GM12878 (cell line): Measurements from ENCODE around the gene OXER1. TPM values are rescaled to one million over a fixed set of nuclear protein-coding genes. Genes with fewer than 3 reads are reported as not detected.

ENCODE experiments used
- ATF7 ChIP-seq: fragments of 450-650 bp; IDR thresholded peaks from 2 replicates; pipeline ENCODE4 v1.6.1; 2016; ENCODE audit warnings: low read depth, mild to moderate bottlenecking
- CHD4 ChIP-seq: fragments of 200-600 bp; sonication (generic); IDR thresholded peaks from 2 replicates; pipeline ENCODE4 v1.6.1; 2016; ENCODE audit warnings: mild to moderate bottlenecking
- CREB1 ChIP-seq: IDR thresholded peaks from 2 replicates; pipeline ENCODE4 v1.6.1; 2012; ENCODE audit warnings: low read depth, mild to moderate bottlenecking, inconsistent platforms
- FOXK2 ChIP-seq: fragments of 450-650 bp; IDR thresholded peaks from 2 replicates; pipeline ENCODE4 v1.6.1; 2017; ENCODE audit warnings: mild to moderate bottlenecking, moderate library complexity
- GABPA ChIP-seq: IDR thresholded peaks from 2 replicates; pipeline ENCODE4 v1.6.1; 2014; ENCODE audit warnings: antibody characterized with exemption, low read depth, mild to moderate bottlenecking, inconsistent platforms
- IKZF2 ChIP-seq, 2 experiments: fragments of 450-650 bp; IDR thresholded peaks; 2 replicates each; pipeline ENCODE4 v1.6.1; 2017; ENCODE audit warnings: mild to moderate bottlenecking in 2 of 2, moderate library complexity in 2 of 2
- MEF2A ChIP-seq: IDR thresholded peaks from 2 replicates; pipeline ENCODE4 v1.6.1; 2011; ENCODE audit warnings: low read depth, mild to moderate bottlenecking, low read length, moderate library complexity; ENCODE audit not compliant: insufficient read depth
- MLLT1 ChIP-seq: fragments of 450-650 bp; IDR thresholded peaks from 2 replicates; pipeline ENCODE4 v1.6.1; 2016; ENCODE audit warnings: mild to moderate bottlenecking
- MTA2 ChIP-seq: fragments of 450-650 bp; IDR thresholded peaks from 2 replicates; pipeline ENCODE4 v1.6.1; 2016; ENCODE audit warnings: low read depth, mild to moderate bottlenecking, moderate library complexity
- MTA3 ChIP-seq: IDR thresholded peaks from 2 replicates; pipeline ENCODE4 v1.6.1; 2012; ENCODE audit warnings: low read length, inconsistent platforms, borderline replicate concordance
- POLR2AphosphoS5 ChIP-seq: IDR thresholded peaks from 2 replicates; pipeline ENCODE4 v1.6.1; 2011; ENCODE audit warnings: mild to moderate bottlenecking, low read length, inconsistent platforms
- STAT1 ChIP-seq: fragments of 450-650 bp; conservative IDR thresholded peaks from 2 replicates; pipeline ENCODE4 v1.6.1; 2014; ENCODE audit warnings: antibody characterized with exemption, mild to moderate bottlenecking
- ZNF24 ChIP-seq: fragments of 450-650 bp; IDR thresholded peaks from 2 replicates; pipeline ENCODE4 v1.6.1; 2017; ENCODE audit warnings: antibody characterized with exemption, mild to moderate bottlenecking
- ZNF384 ChIP-seq: IDR thresholded peaks from 2 replicates; pipeline ENCODE4 v1.6.1; 2012; ENCODE audit warnings: low read depth, mild to moderate bottlenecking, low read length, improper control_type of control experiment, borderline replicate concordance
- polyA plus RNA-seq, 11 experiments: library from polyadenylated mRNA; depleted of rRNA in 4 of 11; unstranded in 6 of 11; stranded (reverse) in 5 of 11; fragments of >200 nt; fragmentation: Nextera tagmentation in 4 of 11; fragmentation: Illumina TruSeq in 1 of 11; extraction: Ambion mirVana in 4 of 11; extraction: Trizol in 1 of 11; gene quantifications; 1 replicate in 1 of 11; 2 replicates in 10 of 11; pipeline versions ENCODE4 v1.2.1 to v1.2.3, GENCODE V29; 2011 to 2016; ENCODE audit warnings: inconsistent platforms in 2 of 11, missing spikeins in 2 of 11, low read depth in 1 of 11
- total RNA-seq, 4 experiments: library from RNA; depleted of rRNA in 3 of 4; stranded (reverse); fragments of >200 nt in 3 of 4; fragmentation: Illumina TruSeq in 1 of 4; extraction: Trizol in 1 of 4; gene quantifications; 2 replicates each; pipeline versions ENCODE4 v1.2.1 to v1.2.3, GENCODE V29; 2013 to 2021
- TF ChIP-seq, protein P1 (sequence below): fragments of 450-650 bp; IDR thresholded peaks from 2 replicates; pipeline ENCODE4 v1.6.1; 2017; ENCODE audit warnings: mild to moderate bottlenecking, moderate library complexity
- TF ChIP-seq, protein P2 (sequence below): fragments of 450-650 bp; formaldehyde crosslinking; IDR thresholded peaks from 2 replicates; pipeline ENCODE4 v1.4.0; 2022; ENCODE audit warnings: mild to moderate bottlenecking, moderate library complexity
- TF ChIP-seq, protein P3 (sequence below): fragments of 450-650 bp; IDR thresholded peaks from 2 replicates; pipeline ENCODE4 v1.6.1; 2018; ENCODE audit warnings: borderline replicate concordance, mild to moderate bottlenecking; ENCODE audit not compliant: partially characterized antibody

OXER1 gene
- total and polyA plus RNA-seq, 10 of the 15 experiments (the other 5 are each of a cell fraction or from before 2014, with no cell fraction given): 0.11 to 8.6 (median 3.3) TPM

- no peak for TF ChIP-seq CHD4
- TF ChIP-seq IKZF2 (IDR thresholded peaks at IDR 0.05): peak; percentile 15 to 30; a peak in 1 of 4 replicates
- no peak for TF ChIP-seq POLR2AphosphoS5
- TF ChIP-seq, protein P1, sequence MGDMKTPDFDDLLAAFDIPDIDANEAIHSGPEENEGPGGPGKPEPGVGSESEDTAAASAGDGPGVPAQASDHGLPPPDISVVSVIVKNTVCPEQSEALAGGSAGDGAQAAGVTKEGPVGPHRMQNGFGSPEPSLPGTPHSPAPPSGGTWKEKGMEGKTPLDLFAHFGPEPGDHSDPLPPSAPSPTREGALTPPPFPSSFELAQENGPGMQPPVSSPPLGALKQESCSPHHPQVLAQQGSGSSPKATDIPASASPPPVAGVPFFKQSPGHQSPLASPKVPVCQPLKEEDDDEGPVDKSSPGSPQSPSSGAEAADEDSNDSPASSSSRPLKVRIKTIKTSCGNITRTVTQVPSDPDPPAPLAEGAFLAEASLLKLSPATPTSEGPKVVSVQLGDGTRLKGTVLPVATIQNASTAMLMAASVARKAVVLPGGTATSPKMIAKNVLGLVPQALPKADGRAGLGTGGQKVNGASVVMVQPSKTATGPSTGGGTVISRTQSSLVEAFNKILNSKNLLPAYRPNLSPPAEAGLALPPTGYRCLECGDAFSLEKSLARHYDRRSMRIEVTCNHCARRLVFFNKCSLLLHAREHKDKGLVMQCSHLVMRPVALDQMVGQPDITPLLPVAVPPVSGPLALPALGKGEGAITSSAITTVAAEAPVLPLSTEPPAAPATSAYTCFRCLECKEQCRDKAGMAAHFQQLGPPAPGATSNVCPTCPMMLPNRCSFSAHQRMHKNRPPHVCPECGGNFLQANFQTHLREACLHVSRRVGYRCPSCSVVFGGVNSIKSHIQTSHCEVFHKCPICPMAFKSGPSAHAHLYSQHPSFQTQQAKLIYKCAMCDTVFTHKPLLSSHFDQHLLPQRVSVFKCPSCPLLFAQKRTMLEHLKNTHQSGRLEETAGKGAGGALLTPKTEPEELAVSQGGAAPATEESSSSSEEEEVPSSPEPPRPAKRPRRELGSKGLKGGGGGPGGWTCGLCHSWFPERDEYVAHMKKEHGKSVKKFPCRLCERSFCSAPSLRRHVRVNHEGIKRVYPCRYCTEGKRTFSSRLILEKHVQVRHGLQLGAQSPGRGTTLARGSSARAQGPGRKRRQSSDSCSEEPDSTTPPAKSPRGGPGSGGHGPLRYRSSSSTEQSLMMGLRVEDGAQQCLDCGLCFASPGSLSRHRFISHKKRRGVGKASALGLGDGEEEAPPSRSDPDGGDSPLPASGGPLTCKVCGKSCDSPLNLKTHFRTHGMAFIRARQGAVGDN: peak; percentile 46; the same call in 1 of the 2 replicates
- no peak for TF ChIP-seq CREB1
- TF ChIP-seq MTA2: peak; percentile 49; the same call in 1 of the 2 replicates
- TF ChIP-seq ATF7: peak; percentile 19; the same call in 1 of the 2 replicates
- TF ChIP-seq ZNF24: peak; percentile 52; the same call in 1 of the 2 replicates
- TF ChIP-seq, protein P2, sequence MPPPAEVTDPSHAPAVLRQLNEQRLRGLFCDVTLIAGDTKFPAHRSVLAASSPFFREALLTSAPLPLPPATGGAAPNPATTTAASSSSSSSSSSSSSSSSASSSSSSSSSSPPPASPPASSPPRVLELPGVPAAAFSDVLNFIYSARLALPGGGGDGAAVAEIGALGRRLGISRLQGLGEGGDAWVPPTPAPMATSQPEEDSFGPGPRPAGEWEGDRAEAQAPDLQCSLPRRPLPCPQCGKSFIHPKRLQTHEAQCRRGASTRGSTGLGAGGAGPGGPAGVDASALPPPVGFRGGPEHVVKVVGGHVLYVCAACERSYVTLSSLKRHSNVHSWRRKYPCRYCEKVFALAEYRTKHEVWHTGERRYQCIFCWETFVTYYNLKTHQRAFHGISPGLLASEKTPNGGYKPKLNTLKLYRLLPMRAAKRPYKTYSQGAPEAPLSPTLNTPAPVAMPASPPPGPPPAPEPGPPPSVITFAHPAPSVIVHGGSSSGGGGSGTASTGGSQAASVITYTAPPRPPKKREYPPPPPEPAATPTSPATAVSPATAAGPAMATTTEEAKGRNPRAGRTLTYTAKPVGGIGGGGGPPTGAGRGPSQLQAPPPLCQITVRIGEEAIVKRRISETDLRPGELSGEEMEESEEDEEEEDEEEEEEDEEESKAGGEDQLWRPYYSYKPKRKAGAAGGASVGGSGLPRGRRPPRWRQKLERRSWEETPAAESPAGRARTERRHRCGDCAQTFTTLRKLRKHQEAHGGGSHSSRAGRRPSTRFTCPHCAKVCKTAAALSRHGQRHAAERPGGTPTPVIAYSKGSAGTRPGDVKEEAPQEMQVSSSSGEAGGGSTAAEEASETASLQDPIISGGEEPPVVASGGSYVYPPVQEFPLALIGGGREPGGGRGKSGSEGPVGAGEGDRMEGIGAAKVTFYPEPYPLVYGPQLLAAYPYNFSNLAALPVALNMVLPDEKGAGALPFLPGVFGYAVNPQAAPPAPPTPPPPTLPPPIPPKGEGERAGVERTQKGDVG (CRISPR knock-in tag): no peak
- TF ChIP-seq, protein P3, sequence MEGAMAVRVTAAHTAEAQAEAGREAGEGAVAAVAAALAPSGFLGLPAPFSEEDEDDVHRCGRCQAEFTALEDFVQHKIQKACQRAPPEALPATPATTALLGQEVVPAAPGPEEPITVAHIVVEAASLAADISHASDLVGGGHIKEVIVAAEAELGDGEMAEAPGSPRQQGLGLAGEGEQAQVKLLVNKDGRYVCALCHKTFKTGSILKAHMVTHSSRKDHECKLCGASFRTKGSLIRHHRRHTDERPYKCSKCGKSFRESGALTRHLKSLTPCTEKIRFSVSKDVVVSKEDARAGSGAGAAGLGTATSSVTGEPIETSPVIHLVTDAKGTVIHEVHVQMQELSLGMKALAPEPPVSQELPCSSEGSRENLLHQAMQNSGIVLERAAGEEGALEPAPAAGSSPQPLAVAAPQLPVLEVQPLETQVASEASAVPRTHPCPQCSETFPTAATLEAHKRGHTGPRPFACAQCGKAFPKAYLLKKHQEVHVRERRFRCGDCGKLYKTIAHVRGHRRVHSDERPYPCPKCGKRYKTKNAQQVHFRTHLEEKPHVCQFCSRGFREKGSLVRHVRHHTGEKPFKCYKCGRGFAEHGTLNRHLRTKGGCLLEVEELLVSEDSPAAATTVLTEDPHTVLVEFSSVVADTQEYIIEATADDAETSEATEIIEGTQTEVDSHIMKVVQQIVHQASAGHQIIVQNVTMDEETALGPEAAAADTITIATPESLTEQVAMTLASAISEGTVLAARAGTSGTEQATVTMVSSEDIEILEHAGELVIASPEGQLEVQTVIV: no peak
- TF ChIP-seq MLLT1: 0 out of 2 replicates have a peak, but pooled peaks have one; percentile 12
- peak; percentile 57; the same call in 1 of the 2 replicates for TF ChIP-seq ZNF384
- TF ChIP-seq GABPA: no peak
- no peak for TF ChIP-seq MEF2A
- no peak for TF ChIP-seq MTA3
- TF ChIP-seq FOXK2: peak; percentile 36; the same call in 1 of the 2 replicates
- TF ChIP-seq STAT1: no peak
Observed at GRCh38 chr2:42775186-42775585, 11.3 kb upstream of the OXER1 start (continued).
